ENCODE measurements around the gene MAVS.

DNA sequence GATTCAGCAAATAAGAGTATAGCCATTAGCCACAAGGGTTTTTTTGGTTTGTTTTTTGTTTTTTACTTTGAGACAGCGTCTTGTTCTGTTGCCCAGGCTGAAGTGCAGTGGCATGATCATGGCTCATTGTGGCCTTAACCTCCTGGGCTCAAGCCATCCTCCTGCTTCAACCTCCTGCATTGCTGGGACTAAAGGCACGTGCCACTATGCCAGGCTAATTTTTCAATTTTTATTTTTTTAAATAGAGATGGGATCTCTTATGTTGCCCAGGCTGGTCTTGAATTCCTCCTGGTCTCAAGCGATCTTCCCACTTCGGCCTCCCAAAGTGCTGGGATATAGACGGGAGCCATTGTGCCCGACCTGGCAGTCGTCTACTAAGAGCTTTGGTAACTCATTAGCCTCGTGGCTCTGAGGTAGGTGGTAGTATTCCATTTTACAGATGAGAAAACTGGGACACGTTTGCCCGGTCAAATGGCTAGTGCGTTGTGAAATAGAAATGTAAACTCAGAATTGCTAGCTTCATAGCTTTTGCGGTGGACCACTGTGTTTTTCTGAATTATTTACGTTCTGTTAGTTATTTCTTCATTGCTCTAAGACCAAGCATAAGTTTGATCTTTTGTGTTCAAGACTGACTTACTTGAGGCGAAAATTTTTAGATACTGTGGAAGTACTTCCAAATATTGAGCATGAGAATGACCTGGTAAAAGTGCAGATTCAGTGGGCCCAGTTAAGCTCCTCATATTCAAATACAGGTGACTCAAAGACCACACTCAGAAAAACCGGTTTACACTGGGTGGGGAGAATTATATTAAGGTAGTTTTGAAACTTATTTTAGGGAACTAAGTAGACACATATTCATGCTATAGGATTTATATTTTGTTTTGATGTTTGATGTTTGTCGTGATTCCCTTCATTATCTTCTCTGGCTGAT lies 44.6 kb downstream of the MAVS start:
- TF ChIP-seq, protein P1, sequence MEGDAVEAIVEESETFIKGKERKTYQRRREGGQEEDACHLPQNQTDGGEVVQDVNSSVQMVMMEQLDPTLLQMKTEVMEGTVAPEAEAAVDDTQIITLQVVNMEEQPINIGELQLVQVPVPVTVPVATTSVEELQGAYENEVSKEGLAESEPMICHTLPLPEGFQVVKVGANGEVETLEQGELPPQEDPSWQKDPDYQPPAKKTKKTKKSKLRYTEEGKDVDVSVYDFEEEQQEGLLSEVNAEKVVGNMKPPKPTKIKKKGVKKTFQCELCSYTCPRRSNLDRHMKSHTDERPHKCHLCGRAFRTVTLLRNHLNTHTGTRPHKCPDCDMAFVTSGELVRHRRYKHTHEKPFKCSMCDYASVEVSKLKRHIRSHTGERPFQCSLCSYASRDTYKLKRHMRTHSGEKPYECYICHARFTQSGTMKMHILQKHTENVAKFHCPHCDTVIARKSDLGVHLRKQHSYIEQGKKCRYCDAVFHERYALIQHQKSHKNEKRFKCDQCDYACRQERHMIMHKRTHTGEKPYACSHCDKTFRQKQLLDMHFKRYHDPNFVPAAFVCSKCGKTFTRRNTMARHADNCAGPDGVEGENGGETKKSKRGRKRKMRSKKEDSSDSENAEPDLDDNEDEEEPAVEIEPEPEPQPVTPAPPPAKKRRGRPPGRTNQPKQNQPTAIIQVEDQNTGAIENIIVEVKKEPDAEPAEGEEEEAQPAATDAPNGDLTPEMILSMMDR (IDR thresholded peaks at IDR 0.05) = no peak
- no peak for TF ChIP-seq POLR2A (IDR thresholded peaks at IDR 0.05)

Data from heart left ventricle (tissue), 13 donors.